ENCODE data around the gene PDE1A. TPM values are rescaled to one million over a fixed set of nuclear protein-coding genes. Genes with fewer than 3 reads are reported as not detected.

Gene PDE1A
- total RNA-seq, 2 donors from 2014 or later: 0.31 TPM; not detected in 1

- no peaks in the 10 kb centered on the region for H3K9me3 ChIP-seq (ENCODE audit: control insufficient read depth, low read length)
- no peak overlapping the region for H3K27ac ChIP-seq (ENCODE audit: low read depth, low read length)
- Mint-ChIP-seq H3K4me1 (peaks cover 9% of the 10 kb centered on the region), H3K36me3 (ENCODE audit: low read depth) (no peaks in the 10 kb centered on the region), H3K27me3 (ENCODE audit: insufficient read depth) (no peaks in the 10 kb centered on the region), H3K4me3 (no peak overlapping the region), H3K27ac (no peak overlapping the region), H3K9me3 (no peaks in the 10 kb centered on the region)
- no peak overlapping the region for H3K4me3 ChIP-seq (ENCODE audit: low read length)
- 96% methylated on average over 1 of the region's 1 CpG; no CpG with 5 or more reads in 1 of the 2 experiments for WGBS, 2 experiments (ENCODE audit: insufficient coverage in 1 of 2, insufficient read length in 1 of 2)
- no peaks in the 10 kb centered on the region for H3K4me1 ChIP-seq (ENCODE audit: control insufficient read depth, insufficient read depth, low read length)
- no peak for DNase-seq
- no peak overlapping the region for H3K9ac ChIP-seq (ENCODE audit: extremely low read depth, low read length, poor library complexity, severe bottlenecking)
- H3K36me3 ChIP-seq (ENCODE audit: control insufficient read depth, insufficient read depth, low read length): no peaks in the 10 kb centered on the region
- H3K27me3 ChIP-seq (ENCODE audit: control insufficient read depth, insufficient read depth, low read length, poor library complexity, severe bottlenecking): no peaks in the 10 kb centered on the region
- TF ChIP-seq CTCF (conservative IDR thresholded peaks at IDR 0.05): no peak
These were observed 11.1 kb downstream of the PDE1A start for GRCh38 chr2:182415771-182416170.

- Histone ChIP-seq H3K27ac (ENCODE audit: low read depth, low read length) (peak overlapping the region; percentile 6), H3K36me3 (ENCODE audit: control insufficient read depth, insufficient read depth, low read length) (no peaks in the 10 kb centered on the region), H3K27me3 (ENCODE audit: control insufficient read depth, insufficient read depth, low read length, poor library complexity, severe bottlenecking) (no peaks in the 10 kb centered on the region), H3K9me3 (ENCODE audit: control insufficient read depth, low read length) (no peaks in the 10 kb centered on the region), H3K4me3 (ENCODE audit: low read length) (no peak overlapping the region), H3K4me1 (ENCODE audit: control insufficient read depth, insufficient read depth, low read length) (no peaks in the 10 kb centered on the region), H3K9ac (ENCODE audit: extremely low read depth, low read length, poor library complexity, severe bottlenecking) (no peak overlapping the region)
- no peaks in the 10 kb centered on the region for H3K27me3 Mint-ChIP-seq (ENCODE audit: insufficient read depth)
- no peak overlapping the region for H3K27ac Mint-ChIP-seq
- H3K36me3 Mint-ChIP-seq (ENCODE audit: low read depth): no peaks in the 10 kb centered on the region
- H3K9me3 Mint-ChIP-seq: no peaks in the 10 kb centered on the region
- no peak for TF ChIP-seq CTCF (conservative IDR thresholded peaks at IDR 0.05)
- no peak overlapping the region for H3K4me3 Mint-ChIP-seq
- no peak for DNase-seq
- 70 to 89% methylated on average over 3 of the region's 3 CpGs for WGBS, 2 experiments (ENCODE audit: insufficient coverage in 1 of 2, insufficient read length in 1 of 2)
- peaks cover 5% of the 10 kb centered on the region for H3K4me1 Mint-ChIP-seq
These were observed 14.0 kb downstream of the PDE1A start for GRCh38 chr2:182412858-182413257.

GRCh38 chr2:182410120-182410519 is 16.7 kb downstream of the PDE1A start:
- Mint-ChIP-seq H3K4me1 (peaks cover 5% of the 10 kb centered on the region), H3K4me3 (no peak overlapping the region), H3K9me3 (no peaks in the 10 kb centered on the region), H3K27me3 (ENCODE audit: insufficient read depth) (no peaks in the 10 kb centered on the region), H3K27ac (no peak overlapping the region), H3K36me3 (ENCODE audit: low read depth) (no peaks in the 10 kb centered on the region)
- WGBS, 2 experiments (ENCODE audit: insufficient coverage in 1 of 2, insufficient read length in 1 of 2): 86 to 91% methylated on average over 1 to 2 of the region's 2 CpGs
- H3K36me3 ChIP-seq (ENCODE audit: control insufficient read depth, insufficient read depth, low read length): no peaks in the 10 kb centered on the region
- no peak overlapping the region for H3K9ac ChIP-seq (ENCODE audit: extremely low read depth, low read length, poor library complexity, severe bottlenecking)
- TF ChIP-seq CTCF (conservative IDR thresholded peaks at IDR 0.05): no peak
- no peak for DNase-seq
- H3K9me3 ChIP-seq (ENCODE audit: control insufficient read depth, low read length): no peaks in the 10 kb centered on the region
- H3K27ac ChIP-seq (ENCODE audit: low read depth, low read length): no peak overlapping the region
- H3K4me3 ChIP-seq (ENCODE audit: low read length): no peak overlapping the region
- no peaks in the 10 kb centered on the region for H3K4me1 ChIP-seq (ENCODE audit: control insufficient read depth, insufficient read depth, low read length)
- H3K27me3 ChIP-seq (ENCODE audit: control insufficient read depth, insufficient read depth, low read length, poor library complexity, severe bottlenecking): no peaks in the 10 kb centered on the region
